HCT116 (cell line): ENCODE measurements around the gene PAQR6. TPM values are rescaled to one million over a fixed set of nuclear protein-coding genes. Genes with fewer than 3 reads are reported as not detected.

Source experiments
- CEBPB ChIP-seq: IDR thresholded peaks from 2 replicates; pipeline ENCODE4 v1.6.1; 2012; ENCODE audit warnings: low read depth
- CTCF ChIP-seq, 3 experiments: fragments of 200-600 bp in 1 of 3; sonication (generic) in 1 of 3; IDR thresholded peaks in 2 of 3; conservative IDR thresholded peaks in 1 of 3; 2 replicates each; pipeline ENCODE4 v1.5.1; 2012 to 2017; ENCODE audit warnings: low read depth in 2 of 3, low read length in 2 of 3, antibody characterized with exemption in 1 of 3, borderline replicate concordance in 1 of 3, control low read depth in 1 of 3, mild to moderate bottlenecking in 1 of 3, mixed read lengths in 1 of 3, mixed run types in 1 of 3, moderate library complexity in 1 of 3; ENCODE audit not compliant: insufficient read depth in 1 of 3
- EGR1 ChIP-seq: IDR thresholded peaks from 2 replicates; pipeline ENCODE4 v1.6.1; 2012; ENCODE audit warnings: low read depth
- ELF1 ChIP-seq: IDR thresholded peaks from 2 replicates; pipeline ENCODE4 v1.6.1; 2012; ENCODE audit warnings: low read depth, borderline replicate concordance
- EZH2 ChIP-seq: fragments of 200-600 bp; sonication (generic); IDR thresholded peaks from 2 replicates; pipeline ENCODE4 v1.6.1; 2017; ENCODE audit warnings: antibody characterized with exemption, mixed run types
- EZH2phosphoT487 ChIP-seq: fragments of 200-600 bp; IDR thresholded peaks from 2 replicates; pipeline ENCODE4 v1.6.1; 2018; ENCODE audit warnings: antibody characterized with exemption, borderline replicate concordance
- FOSL1 ChIP-seq: IDR thresholded peaks from 2 replicates; pipeline ENCODE4 v1.6.1; 2012; ENCODE audit warnings: low read depth
- MAX ChIP-seq: IDR thresholded peaks from 2 replicates; pipeline ENCODE4 v1.6.1; 2012
- POLR2AphosphoS5 ChIP-seq: IDR thresholded peaks from 2 replicates; pipeline ENCODE4 v1.6.1; 2011; ENCODE audit warnings: mild to moderate bottlenecking, low read depth, low read length, moderate library complexity
- RAD21 ChIP-seq: IDR thresholded peaks from 2 replicates; pipeline ENCODE4 v1.6.1; 2012; ENCODE audit warnings: low read depth, mild to moderate bottlenecking
- SP1 ChIP-seq: IDR thresholded peaks from 2 replicates; pipeline ENCODE4 v1.6.1; 2012; ENCODE audit warnings: low read depth
- SRF ChIP-seq: IDR thresholded peaks from 2 replicates; pipeline ENCODE4 v1.6.1; 2012; ENCODE audit warnings: low read depth
- TCF7L2 ChIP-seq: IDR thresholded peaks from 2 replicates; pipeline ENCODE4 v1.7.0; 2011; ENCODE audit warnings: borderline replicate concordance, inconsistent platforms; ENCODE audit not compliant: insufficient read depth, insufficient read length; ENCODE audit errors: extremely low read depth
- ZFX ChIP-seq: fragments of 450-650 bp; IDR thresholded peaks from 2 replicates; pipeline ENCODE4 v1.6.1; 2017
- total RNA-seq: library from RNA; stranded (reverse); gene quantifications from one replicate; pipeline ENCODE4 v1.2.1, GENCODE V29; 2021; ENCODE audit not compliant: unreplicated experiment
- TF ChIP-seq, protein P1 (sequence below): IDR thresholded peaks from 2 replicates; pipeline ENCODE4 v1.6.1; 2012

Gene PAQR6
- total RNA-seq, 1 experiment from 2014 or later, result 10.9 TPM

DNA sequence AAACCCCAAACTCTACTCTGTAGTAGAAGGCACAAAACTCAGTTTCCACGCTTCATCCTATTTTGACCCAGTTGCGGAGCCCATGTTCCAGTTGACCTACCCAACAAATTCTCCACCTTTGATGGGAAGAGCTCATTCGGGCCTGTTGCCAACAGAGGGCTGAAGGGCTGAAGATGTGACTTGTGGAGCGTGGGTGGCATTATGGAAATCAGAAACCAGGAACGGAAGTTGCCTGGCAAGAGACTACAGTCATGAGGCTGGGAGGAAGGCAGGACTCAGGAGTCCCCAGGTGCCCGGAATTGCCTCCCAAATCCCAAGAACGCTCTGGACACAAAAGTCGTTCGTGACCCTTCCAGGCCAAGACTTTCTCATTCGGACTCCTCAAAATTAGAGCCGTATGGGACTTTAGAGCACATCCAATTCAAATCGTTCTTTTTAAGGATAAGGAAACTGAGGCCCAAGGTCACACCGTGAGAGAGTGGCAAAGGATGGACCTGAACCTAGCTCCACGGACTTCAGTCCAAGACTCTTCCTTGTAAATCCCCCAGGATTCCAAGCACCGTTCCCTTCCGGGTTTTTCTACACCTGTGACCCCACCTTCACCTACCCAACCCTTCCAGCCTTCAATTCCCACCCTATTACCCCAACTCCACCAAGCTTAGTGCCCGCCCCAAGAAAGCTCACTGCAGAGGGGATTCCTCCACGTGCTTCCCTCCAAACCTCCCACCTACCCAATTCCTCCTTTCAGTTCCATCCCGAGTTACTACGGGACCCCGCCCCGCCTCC lies 34.0 kb upstream of the PAQR6 start (continued):
- TF ChIP-seq POLR2AphosphoS5, result peak; percentile 44; the same call in 1 of the 2 replicates
- TF ChIP-seq ELF1, result peak; percentile 75
- no peak for TF ChIP-seq TCF7L2
- TF ChIP-seq SRF, result no peak
- peak; percentile 25 for TF ChIP-seq MAX
- TF ChIP-seq CEBPB, result no peak
- no peak for TF ChIP-seq ZFX
- peak; percentile 84 for TF ChIP-seq EGR1
- TF ChIP-seq SP1, result 0 out of 2 replicates have a peak, but pooled peaks have one; percentile 43
- TF ChIP-seq FOSL1, result no peak
- TF ChIP-seq EZH2, result no peak
- no peak for TF ChIP-seq RAD21
- TF ChIP-seq EZH2phosphoT487, result no peak
- TF ChIP-seq, protein P1, sequence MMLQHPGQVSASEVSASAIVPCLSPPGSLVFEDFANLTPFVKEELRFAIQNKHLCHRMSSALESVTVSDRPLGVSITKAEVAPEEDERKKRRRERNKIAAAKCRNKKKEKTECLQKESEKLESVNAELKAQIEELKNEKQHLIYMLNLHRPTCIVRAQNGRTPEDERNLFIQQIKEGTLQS, result no peak
- TF ChIP-seq CTCF (IDR thresholded peaks at IDR 0.05 in 2 of 3, conservative IDR thresholded peaks at IDR 0.05 in 1 of 3; ENCODE audit: borderline replicate concordance in 1 of 3, insufficient read depth in 1 of 3, low read depth in 2 of 3, low read length in 2 of 3), result no peak
